ENCODE results near the gene SLC35F6.
"Not testable (repeated sequence)": the region's sequence is repeated elsewhere in the genome, so short reads cannot be mapped to it uniquely, and the experiment has no call there.

The SLC35F6 gene

DNA sequence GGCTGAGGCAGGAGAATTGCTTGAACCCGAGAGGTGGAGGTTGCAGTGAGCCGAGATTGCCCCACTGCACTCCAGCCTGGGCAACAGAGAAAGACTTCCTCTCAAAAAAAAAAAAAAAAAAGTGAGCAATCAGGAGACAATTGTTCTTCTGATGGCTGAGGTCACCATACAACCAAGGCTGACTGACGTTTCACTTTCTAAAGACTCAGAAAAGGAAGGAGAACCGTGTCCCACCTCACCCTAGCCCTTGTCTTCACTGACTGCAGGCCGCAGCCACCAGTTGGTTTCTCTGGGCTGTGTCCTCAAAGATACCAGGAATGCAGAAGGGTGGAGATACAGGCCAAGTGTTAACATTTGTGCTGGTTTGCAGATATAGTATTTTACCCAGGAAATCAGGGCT is 7.7 kb upstream of the SLC35F6 start:
- no peak for DNase-seq

DNA sequence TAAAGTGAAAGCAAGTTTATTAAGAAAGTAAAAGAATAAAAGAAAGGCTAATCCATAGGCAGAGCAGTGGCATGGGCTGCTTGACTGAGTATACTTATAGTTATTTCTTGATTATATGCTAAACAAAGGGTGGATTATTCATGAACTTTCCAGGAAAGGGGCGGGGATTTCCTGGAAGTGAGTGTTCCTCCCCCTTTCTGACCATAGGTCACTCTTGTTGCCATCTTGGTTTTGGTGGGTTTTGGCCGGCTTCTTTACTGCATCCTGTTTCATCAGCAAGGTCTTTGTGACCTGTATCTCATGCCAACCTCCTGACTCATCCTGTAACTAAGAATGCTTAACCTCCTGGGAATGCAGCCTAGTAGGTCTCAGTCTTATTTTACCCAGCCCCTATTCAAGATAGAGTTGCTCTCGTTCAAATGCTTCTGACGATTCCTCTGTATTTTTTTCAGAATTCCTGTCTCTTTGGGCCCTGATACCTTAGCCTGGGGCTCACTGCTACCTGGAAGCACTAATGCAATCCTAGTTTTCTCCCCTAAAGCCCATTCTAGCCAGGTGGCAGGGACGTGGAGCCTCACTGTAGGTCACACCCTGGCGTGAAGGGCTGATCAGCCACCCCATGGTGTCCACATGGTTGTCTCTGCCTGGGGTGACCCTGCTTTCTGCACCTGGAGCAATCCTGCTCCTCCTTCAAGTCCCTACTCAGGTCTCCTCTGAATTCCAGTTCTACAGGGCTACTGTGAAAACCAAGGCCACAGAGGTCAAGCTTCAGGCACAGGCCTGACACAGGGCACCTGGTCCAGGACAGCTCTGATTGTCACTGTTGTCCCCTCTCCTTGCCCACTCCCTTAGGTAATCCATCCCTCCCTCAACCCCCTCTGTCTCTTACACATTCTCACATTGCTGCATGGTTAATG is 6.0 kb upstream of the SLC35F6 start:
- DNase-seq = no peak

DNA sequence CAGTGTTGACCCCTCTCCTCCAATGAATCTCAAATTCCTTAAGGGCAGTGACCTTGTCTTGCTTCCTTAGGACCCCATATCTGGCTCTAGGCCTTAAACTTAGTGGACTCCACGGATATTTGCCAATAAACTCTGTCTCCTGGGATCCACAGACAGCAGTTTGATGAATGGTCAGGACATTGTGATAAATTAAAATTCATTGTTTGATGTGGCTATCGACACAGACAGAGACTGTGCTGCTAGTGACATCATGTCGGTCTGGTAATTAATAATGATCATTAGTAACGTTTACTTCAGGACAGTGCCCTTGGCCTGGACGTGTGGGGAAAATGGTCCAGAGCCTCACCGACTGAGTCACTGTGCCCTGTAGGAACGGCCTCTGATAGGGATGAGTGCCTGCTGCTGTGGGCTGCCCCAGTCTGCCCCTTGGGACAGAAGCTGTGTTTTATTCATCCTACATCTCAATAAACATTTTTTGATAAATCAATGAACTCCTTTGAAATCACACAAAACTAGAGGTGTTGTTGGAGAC is 5.2 kb upstream of the SLC35F6 start:
- no peak for DNase-seq

DNA sequence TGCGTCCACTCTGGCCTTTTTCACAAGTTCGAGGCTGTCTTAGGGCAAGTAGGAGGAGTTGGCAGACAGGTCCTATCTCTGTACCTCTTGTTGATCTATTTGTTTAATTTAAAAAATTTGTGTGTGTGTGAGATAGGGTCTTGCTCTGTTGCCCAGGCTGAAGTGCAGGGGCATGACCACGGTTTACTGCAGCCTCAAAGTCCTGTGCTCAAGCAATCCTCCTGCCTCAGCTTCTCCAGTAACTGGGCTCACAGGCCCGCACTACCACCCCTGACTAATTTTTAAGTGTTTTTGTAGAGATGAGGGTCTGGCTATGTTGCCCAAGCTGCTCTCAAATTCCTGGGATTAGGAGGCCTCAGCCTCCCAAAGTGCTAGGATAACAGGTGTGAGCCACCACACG is 4.2 kb upstream of the SLC35F6 start:
- no peak for DNase-seq

DNA sequence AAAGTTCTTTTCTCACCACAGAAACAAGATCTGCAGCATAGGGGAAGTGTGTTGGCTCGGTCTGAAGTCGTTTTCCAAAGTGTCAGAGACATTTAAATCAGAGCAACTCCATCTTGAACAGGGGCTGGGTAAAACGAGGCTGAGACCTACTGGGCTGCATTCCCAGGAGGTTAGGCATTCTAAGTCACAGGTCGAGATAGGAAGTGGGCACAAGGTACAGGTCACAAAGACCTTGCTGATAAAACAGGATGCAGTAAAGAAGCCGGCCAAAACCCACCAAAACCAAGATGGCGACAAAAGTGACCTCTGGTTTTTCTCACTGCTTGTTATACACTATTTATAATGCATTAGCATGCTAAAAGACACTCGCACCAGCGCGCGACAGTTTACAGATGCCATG is 3.1 kb upstream of the SLC35F6 start:
- DNase-seq = not testable (repeated sequence)

DNA sequence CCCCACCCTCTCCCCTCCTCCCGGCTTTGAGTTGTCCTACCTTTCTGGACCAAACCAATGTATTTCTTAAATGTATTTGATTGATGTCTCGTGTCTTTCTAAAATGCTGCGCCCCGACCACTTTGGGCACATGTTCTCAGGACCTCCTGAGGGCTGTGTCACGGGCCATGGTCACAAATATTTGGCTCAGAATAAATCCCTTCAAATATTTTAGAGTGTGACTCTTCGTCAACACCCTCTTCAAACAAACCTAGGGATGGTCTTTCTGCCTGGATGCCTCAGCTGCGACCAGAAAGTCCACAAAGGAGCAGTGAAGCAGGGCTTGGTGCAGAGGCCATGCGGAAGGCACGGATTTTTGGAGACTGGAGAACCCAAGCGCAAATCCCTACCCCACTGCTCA is 1.1 kb upstream of the SLC35F6 start:
- no peak for DNase-seq

DNA sequence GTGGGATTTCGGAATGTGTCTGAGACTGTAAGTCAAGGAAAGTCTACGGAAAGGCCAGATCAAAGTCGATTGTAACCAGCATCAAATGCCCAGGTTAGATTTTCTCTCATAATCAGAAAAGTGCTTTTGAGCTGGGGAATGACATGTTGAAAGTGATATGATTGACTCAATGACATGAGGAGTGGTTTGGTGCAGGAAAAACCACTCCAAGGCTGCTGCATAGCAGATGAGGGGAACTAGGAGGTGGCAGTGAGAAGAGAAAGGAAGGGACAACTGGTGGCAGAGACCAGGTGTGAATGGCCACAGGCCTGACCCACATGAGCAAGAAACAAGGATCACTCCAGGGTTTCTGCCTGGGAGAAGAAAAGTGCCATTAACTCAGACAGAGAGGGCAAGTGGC is 822 bp downstream of the SLC35F6 start:
- no peak for DNase-seq

DNA sequence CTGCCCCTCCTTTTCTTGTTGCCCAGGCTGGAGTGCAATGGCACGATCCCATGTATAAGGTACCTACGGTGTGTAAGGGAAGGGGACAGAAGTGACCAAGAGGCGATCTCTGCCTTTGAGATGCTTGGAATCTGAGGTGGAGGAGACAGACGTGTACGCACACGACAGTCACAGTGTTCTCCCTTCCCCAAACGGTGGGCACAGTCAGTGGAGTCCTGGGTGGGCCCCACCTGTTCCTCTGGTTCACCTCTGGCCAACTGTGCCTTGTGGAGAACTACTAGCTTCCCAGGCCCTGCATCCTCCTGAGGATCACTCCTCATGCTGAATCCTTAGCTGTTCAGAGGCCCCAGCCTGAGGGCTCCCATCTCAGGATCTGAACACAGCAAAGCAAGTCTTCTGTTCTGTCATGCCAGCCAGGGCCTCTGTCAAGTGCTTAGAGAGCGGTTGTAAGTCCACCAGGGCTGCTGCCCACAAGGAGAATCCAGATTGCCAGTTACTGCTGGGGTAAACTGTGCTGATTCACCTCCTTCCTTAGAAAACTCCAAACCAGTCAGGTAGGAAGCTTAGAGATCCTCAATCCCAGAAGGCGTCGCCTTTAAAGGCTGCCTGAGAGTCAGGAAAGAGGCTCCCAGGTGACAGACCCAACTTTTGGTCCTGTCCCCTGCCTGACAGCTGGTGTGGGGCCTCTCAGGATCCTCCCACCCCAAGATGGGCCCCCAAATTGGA is 1.6 kb downstream of the SLC35F6 start:
- no peak for DNase-seq

DNA sequence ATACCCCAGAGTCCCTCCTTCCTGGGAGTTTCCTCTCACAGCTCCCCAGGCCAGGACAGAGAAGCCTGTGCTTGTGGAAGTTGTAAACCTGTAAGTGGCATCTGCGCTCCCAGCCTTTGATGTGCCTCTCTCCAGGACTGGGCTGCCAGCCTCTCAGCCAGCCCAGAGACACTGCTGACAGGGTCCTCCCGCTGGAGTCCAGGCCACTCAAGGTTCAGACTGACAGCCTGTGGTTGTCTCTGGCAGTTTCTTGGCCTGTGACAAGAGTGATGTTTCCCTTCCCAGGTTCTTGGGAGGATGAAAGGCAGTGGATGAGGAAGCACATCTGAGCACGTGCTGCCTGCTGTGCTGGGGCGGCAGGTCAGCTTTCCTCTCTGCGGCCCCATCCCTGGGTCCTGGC is 3.0 kb downstream of the SLC35F6 start:
- no peak for DNase-seq

DNA sequence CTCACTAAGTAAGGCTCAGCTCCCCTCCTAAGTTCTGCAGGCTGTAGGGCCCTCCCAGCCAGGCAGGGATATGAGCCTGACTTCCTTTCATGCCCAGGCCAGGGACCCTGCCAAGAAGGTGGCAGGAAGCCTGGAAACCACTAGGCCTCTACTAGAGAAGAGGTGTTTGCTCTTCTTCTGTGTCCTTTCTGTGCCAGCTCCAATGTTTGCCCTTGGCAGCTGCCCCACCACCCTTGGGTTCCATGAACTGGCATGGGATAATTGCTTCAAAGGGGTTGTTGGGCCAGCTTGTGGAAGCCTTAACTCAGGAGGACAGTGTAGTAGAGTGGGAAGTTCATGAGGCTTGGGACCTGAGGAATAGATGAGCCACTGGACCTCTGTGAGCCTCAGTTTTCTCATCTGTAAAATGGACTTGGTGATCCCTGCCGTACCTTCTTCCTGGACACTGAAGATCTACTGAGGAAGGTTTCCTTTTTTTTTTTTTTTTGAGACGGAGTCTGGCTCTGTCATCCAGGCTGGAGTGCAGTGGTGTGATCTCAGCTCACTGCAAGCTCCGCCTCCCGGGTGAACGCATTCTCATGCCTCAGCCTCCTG is 3.9 kb downstream of the SLC35F6 start:
- no peak for DNase-seq

DNA sequence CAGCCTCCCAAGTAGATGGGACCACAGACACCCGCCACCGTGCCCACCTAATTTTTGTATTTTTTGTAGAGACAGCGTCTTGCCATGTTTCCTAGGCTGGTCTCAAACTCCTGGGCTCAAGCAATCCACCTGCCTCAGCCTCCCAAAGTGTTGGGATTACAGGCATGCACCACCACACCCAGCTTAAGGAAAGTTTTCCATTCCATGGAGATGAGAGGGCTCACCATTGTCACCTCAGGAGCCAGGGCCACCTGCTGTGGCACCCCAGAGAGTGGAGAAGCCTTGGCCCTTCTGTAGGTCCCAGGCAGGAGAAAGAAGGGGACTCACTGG is 4.6 kb downstream of the SLC35F6 start:
- DNase-seq = no peak

DNA sequence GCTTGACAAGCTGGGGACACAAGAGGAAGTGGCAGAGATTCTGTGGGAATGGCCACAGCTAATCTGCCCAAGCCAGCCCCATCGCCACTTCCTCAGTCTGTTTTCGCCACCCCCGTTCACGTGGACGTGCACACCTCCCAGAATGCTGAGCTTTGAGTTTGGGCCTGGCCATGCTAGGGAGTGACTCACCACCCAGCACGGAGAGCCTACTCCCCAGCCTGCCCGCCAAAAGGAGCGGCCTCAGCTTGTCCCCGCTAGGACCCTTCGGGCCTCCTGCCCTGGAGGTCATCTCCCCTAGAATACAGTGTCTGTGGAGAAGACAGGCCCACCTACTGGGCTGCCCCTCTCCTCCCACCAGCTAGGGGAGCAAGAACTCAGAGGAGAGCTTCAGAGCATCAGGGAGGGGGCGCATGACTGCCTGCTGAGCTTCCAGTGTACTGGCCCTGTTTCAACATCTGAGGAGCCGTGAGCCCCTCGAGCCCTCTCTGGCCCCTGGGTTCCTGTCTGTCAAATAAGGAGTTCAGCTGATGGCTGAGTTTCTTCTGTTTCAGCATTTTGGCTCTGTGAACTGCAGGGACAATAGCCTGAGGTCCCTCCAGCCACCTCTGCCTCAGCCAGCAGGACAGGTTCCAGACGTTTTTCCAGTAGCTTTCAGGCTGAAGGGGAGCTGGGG is 5.1 kb downstream of the SLC35F6 start:
- peak in 43 of 51 donors; percentile 7 to 75 (median 47) for DNase-seq

DNA sequence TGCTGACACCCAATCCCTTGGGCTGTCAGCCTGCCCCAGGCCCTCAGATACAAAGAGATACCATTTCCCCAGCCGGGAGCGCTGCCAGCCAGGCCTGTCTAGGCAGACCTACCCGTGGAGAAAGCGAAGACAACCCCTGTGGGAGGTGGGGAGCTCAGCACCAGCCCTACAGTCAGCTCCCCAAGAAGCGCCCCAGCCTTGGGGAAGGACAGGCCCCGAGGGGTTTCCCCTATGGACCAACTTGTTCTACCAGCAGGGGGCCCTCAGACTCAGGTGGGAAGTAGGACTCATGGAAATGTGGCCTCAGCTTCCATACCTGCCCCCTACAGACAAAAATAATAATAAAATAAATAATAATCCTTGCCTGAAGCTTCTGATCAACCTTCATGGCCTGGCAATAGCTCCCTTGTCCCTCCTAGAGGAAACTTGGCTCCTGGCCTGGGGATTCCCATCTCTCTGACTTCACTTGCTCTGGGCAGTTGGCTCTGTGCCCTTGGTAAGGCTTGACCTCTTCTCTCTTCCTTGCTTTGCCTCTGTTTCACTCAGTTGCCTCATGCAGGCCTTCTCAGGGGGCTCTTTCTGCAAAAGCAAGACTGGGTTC is 7.0 kb downstream of the SLC35F6 start:
- peak in 41 of 51 donors; percentile 11 to 80 (median 47) for DNase-seq

DNA sequence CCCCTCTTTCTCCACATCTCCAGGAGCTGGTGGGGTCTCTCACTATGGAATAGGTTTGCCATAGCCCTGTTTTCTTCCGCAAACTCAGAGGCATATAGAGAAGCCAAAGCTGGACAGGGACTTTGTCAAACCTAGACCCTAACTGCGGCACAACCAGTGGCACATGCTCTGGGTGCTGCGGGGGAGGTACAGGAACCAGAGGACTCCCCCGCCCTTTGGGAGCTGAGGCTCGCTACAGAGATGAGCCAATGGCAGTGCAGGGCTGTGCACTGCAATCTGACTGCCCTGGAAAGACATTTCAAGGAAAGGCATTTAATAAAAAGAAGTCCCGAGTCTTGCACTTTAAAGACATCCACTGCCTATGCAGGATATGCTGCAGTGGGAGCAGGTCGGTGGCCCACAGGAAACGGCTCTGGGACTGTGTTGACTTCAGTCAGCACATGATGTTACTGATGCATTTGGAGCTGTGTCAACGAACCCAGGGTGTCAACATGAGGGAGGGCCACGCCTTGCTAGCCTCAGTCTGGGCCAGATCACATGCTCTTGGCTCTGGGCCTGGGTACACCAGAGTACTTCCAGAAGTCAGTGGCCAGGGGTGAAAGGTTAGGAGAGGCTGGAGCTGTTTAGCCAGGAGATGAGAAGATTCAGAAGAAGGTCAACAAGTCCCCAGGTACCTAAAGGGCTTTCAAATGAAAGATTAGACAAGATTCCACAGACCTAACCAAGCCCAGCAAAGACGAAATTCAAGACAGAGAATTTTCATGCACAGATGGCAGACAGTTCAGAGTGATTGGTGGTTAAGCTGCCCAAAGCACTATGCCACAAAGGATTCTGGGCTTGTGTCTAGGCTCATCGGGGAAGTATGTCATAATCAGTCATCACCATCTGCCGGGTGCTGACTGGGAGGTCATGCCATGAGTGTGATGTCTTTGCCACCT is 8.2 kb downstream of the SLC35F6 start:
- DNase-seq = peak in 44 of 51 donors; percentile 7 to 85 (median 55)

DNA sequence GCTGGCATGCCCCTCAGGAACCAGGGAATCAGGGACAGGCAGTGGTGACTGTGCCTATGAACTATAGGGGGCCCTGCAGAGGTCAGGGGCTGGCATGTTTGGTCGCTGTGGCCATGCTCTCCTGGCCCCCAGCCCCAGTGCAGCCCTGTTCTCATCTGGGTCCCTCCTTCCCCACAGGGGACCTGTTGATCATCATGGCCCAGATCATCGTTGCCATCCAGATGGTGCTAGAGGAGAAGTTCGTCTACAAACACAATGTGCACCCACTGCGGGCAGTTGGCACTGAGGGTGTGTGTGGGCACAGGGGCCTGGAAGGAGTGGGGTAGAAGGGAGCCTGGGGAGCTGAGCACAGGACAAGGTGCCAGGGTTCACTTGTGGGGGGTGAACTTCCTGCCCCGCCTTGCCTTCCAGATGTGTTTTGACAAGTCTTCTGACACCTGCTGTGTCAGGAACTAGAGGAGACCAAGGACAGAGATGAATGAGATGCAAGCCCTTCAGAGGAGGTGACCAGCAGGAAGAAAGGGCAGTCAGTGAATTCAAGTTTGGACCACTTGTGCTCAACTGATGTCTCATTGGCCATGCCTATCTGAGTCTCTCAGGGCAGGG is 12.2 kb downstream of the SLC35F6 start:
- DNase-seq = no peak

DNA sequence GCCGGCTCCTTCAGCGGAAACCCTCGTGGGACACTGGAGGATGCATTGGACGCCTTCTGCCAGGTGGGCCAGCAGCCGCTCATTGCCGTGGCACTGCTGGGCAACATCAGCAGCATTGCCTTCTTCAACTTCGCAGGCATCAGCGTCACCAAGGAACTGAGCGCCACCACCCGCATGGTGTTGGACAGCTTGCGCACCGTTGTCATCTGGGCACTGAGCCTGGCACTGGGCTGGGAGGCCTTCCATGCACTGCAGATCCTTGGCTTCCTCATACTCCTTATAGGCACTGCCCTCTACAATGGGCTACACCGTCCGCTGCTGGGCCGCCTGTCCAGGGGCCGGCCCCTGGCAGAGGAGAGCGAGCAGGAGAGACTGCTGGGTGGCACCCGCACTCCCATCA is 14.0 kb downstream of the SLC35F6 start:
- no peak for DNase-seq

DNA sequence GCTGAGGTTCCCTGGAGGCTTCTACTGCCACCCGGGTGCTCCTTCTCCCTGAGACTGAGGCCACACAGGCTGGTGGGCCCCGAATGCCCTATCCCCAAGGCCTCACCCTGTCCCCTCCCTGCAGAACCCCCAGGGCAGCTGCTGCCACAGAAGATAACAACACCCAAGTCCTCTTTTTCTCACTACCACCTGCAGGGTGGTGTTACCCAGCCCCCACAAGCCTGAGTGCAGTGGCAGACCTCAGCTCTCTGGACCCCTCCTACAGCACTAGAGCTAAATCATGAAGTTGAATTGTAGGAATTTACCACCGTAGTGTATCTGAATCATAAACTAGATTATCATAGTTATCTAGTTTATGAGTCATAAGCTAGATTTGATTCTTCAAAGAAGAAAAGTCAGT is 14.4 kb downstream of the SLC35F6 start:
- no peak for DNase-seq

DNA sequence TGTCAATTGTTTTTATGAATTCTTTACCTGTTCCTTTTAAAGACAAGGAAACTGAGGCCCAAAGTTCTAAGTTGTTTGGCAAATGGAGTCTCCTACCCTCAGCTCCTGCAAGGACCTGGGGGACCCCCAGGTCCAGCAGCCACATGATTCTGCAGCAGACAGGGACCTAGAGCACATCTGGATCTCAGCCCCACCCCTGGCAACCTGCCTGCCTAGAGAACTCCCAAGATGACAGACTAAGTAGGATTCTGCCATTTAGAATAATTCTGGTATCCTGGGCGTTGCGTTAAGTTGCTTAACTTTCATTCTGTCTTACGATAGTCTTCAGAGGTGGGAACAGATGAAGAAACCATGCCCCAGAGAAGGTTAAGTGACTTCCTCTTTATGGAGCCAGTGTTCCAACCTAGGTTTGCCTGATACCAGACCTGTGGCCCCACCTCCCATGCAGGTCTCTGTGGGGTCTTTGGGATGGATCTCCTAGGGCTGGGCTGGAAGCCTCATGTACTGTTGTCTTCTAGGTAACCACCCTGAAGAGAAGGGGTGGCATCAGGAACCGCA is 16.2 kb downstream of the SLC35F6 start:
- no peak for DNase-seq
